Endothelial cell (in vitro differentiated cells): ENCODE measurements around the gene PSMB8. TPM values are rescaled to one million over a fixed set of nuclear protein-coding genes. Genes with fewer than 3 reads are reported as not detected.
"Not testable (repeated sequence)": the region's sequence is repeated elsewhere in the genome, so short reads cannot be mapped to it uniquely, and the experiment has no call there.

ENCODE experiments used
- DNase-seq: peaks from one replicate; pipeline ENCODE4 v3.0.0; 2021; ENCODE audit warnings: low spot score
- H3K27ac Mint-ChIP-seq: one replicate; pipeline ENCODE4 v1.8.0; 2021; ENCODE audit warnings: mixed read lengths, inconsistent platforms; ENCODE audit not compliant: unreplicated experiment
- H3K27me3 Mint-ChIP-seq: one replicate; pipeline ENCODE4 v1.8.0; 2021; ENCODE audit warnings: mild to moderate bottlenecking, moderate library complexity, mixed read lengths, inconsistent platforms; ENCODE audit not compliant: unreplicated experiment
- H3K36me3 Mint-ChIP-seq: one replicate; pipeline ENCODE4 v1.8.0; 2021; ENCODE audit warnings: mild to moderate bottlenecking, low read depth, mixed read lengths, inconsistent platforms; ENCODE audit not compliant: unreplicated experiment
- H3K4me1 Mint-ChIP-seq: one replicate; pipeline ENCODE4 v1.8.0; 2021; ENCODE audit warnings: mild to moderate bottlenecking, mixed read lengths, inconsistent platforms; ENCODE audit not compliant: unreplicated experiment
- H3K4me3 Mint-ChIP-seq: one replicate; pipeline ENCODE4 v1.8.0; 2021; ENCODE audit warnings: mild to moderate bottlenecking, mixed read lengths, inconsistent platforms; ENCODE audit not compliant: unreplicated experiment
- H3K9me3 Mint-ChIP-seq: one replicate; pipeline ENCODE4 v1.8.0; 2021; ENCODE audit warnings: mixed read lengths, inconsistent platforms; ENCODE audit not compliant: unreplicated experiment
- total RNA-seq: library from RNA; stranded (reverse); fragmentation: NEBNext Ultra II Directional; extraction: Animal tissue kit (Norgen Biotek cat#: 25700); gene quantifications from one replicate; pipeline ENCODE4 v1.2.1, GENCODE V29; 2021; ENCODE audit not compliant: unreplicated experiment
- TF ChIP-seq, protein P1 (sequence below): fragments of 200-600 bp; sonication (generic); IDR thresholded peaks from one replicate; pipeline ENCODE4 v1.5.0; 2021; ENCODE audit warnings: antibody characterized with exemption; ENCODE audit not compliant: unreplicated experiment

Gene PSMB8
- total RNA-seq, 1 donor from 2014 or later, result 5.2 TPM

DNA sequence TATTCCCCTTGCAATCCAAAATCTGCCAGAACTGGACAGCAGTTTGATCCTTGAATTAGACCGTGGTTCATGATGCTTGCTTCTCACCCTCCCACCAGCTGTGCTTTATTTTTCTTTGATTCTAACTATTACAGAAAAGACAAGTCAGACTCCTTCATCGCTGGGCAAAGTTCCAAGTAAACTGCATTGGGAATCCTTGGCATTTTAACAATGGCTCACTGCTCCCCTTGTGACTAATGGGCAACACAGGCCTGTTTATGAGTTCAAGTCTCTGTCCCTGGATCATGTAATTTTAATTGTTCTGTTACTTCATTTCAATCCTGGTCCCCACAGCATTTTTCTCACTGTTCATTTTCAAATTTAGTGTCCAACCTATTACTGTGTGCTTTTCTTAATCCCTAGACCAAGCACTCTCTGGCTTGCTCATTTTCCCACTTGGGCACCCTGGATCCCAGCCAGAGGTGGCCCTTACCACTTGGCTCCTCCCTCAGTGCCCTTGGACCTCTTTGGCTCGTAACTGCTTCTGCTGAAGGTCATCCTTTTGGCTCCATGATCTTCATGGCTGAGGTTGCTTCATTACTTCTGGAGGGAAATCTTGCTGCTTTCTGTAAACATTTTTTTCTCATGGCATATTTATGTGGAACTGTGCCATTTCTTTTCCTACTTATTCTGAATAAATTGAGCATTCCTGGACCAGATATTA, 43.0 kb upstream of the PSMB8 start:
- Mint-ChIP-seq H3K36me3 (no peaks in the 10 kb centered on the region), H3K9me3 (no peaks in the 10 kb centered on the region), H3K27ac (no peak overlapping the region), H3K4me1 (peaks cover 13% of the 10 kb centered on the region), H3K4me3 (no peak overlapping the region), H3K27me3 (peaks cover 7% of the 10 kb centered on the region)
- TF ChIP-seq, protein P1, sequence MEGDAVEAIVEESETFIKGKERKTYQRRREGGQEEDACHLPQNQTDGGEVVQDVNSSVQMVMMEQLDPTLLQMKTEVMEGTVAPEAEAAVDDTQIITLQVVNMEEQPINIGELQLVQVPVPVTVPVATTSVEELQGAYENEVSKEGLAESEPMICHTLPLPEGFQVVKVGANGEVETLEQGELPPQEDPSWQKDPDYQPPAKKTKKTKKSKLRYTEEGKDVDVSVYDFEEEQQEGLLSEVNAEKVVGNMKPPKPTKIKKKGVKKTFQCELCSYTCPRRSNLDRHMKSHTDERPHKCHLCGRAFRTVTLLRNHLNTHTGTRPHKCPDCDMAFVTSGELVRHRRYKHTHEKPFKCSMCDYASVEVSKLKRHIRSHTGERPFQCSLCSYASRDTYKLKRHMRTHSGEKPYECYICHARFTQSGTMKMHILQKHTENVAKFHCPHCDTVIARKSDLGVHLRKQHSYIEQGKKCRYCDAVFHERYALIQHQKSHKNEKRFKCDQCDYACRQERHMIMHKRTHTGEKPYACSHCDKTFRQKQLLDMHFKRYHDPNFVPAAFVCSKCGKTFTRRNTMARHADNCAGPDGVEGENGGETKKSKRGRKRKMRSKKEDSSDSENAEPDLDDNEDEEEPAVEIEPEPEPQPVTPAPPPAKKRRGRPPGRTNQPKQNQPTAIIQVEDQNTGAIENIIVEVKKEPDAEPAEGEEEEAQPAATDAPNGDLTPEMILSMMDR, result no peak
- no peak for DNase-seq

DNA sequence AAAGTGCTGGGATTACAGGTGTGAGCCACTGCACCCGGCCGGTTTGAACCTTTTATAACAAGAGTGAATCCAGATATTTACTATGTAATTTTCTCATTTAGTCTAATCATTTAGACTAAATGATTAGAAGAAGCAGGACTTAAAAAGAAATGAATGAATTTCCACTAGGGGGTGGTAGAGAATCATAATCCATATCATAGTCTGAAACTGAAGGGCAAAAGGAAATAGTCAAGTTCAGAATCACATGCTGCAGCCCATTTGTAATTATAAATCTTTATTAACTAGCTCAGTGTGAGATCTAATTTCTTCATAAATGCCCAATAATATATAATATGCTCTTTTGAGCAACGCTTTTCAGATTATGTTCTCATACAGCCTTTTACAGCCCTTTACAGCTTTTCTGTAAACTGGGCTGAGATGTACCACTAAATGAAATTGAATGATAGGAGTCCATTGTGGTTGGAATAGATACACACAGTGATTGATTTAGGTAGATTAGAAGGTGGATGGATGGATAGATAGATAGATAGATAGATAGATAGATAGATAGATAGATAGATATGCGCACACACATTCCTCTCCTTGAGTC, 41.9 kb upstream of the PSMB8 start:
- no peaks in the 10 kb centered on the region for H3K36me3 Mint-ChIP-seq
- peaks cover 11% of the 10 kb centered on the region for H3K4me1 Mint-ChIP-seq
- no peak for DNase-seq
- peaks cover 7% of the 10 kb centered on the region for H3K27me3 Mint-ChIP-seq
- no peak overlapping the region for H3K4me3 Mint-ChIP-seq
- H3K9me3 Mint-ChIP-seq, result no peaks in the 10 kb centered on the region
- H3K27ac Mint-ChIP-seq, result no peak overlapping the region
- TF ChIP-seq, protein P1, result peak; percentile 58

DNA sequence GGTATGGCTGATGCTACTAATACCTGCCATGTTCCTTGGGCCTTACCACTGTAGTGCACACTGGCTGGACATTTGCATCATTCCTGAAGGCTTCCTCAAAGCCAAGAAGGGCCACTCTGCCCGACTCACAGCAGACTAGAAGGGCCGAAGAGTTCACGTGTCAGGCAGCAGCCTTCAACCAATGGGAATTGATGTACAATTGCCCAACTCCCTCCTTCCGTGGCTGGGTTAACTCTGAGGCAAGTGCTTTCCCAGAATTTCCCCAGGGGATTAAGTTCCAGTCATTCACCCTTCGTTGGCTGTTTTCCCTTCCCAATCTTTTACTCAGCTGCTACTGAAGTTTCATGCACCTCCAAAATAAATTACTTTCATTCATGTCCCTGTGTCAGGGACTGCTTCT, 39.9 kb upstream of the PSMB8 start:
- Mint-ChIP-seq H3K36me3 (no peaks in the 10 kb centered on the region), H3K4me3 (no peak overlapping the region), H3K27ac (no peak overlapping the region), H3K27me3 (peaks cover 7% of the 10 kb centered on the region), H3K4me1 (no peaks in the 10 kb centered on the region), H3K9me3 (no peaks in the 10 kb centered on the region)
- TF ChIP-seq, protein P1, result no peak
- no peak for DNase-seq

DNA sequence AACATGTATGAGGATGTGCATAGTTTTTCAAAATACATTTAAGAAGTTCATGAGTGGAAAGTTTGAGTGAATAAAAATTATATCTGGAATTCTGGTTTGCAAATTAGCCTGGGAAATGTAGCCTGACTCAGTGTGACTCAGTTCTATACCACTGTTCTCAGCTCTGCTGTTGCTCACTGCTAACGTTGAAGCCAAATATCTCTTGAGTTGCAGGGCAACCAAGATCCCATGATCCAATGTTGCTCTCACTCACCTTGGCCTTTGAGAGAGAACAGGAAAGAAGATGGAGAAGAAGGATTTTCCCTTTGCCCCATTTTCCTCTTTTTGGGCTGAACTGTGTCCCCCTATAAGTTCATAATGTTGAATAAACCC, 39.0 kb upstream of the PSMB8 start:
- no peaks in the 10 kb centered on the region for H3K4me1 Mint-ChIP-seq
- no peak overlapping the region for H3K4me3 Mint-ChIP-seq
- TF ChIP-seq, protein P1, result no peak
- H3K9me3 Mint-ChIP-seq, result no peaks in the 10 kb centered on the region
- no peaks in the 10 kb centered on the region for H3K36me3 Mint-ChIP-seq
- peaks cover 7% of the 10 kb centered on the region for H3K27me3 Mint-ChIP-seq
- H3K27ac Mint-ChIP-seq, result no peak overlapping the region
- no peak for DNase-seq

DNA sequence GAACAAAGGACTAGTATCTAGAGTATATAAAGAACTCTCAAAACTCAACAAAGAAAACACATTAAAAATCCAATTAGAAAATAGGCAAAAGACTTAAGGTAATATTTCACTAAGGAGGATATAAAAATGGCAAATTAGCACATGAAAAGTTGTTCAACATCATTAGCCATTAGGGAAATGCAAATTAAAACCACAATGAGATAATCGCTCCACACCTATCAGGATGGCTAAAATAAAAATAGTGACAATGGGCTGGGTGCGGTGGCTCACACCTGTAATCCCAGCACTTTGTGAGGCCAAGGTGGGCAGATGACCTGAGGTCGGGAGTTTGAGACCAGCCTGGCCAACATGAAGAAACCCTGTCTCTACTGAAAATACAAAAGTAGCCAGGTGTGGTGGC, 37.1 kb upstream of the PSMB8 start:
- H3K4me1 Mint-ChIP-seq, result not testable (repeated sequence)

More for the DNA sequence above, 37.1 kb upstream of the PSMB8 start:
- not testable (repeated sequence) for H3K27ac Mint-ChIP-seq, H3K4me3 Mint-ChIP-seq, H3K9me3 Mint-ChIP-seq, H3K36me3 Mint-ChIP-seq, DNase-seq, H3K27me3 Mint-ChIP-seq
